H9 (cell line): ENCODE data around the gene DACT2. TPM values are rescaled to one million over a fixed set of nuclear protein-coding genes. Genes with fewer than 3 reads are reported as not detected.

Source experiments
- DNase-seq: peaks from one replicate; pipeline ENCODE4 v3.0.0-alpha.2; 2017
- H2AFZ ChIP-seq: one replicate; pipeline ENCODE4 v1.6.1; 2013; ENCODE audit warnings: mild to moderate bottlenecking, low read length, control low read depth, moderate library complexity
- H2AK5ac ChIP-seq: 2 replicates; pipeline ENCODE4 v1.6.1; 2013; ENCODE audit warnings: low read length, control low read depth, mixed read lengths; ENCODE audit not compliant: insufficient read length
- H2BK120ac ChIP-seq: one replicate; pipeline ENCODE4 v1.6.1; 2013; ENCODE audit warnings: low read depth, mild to moderate bottlenecking, low read length, control low read depth, inconsistent platforms; ENCODE audit not compliant: poor library complexity, severe bottlenecking
- H2BK12ac ChIP-seq: 2 replicates; pipeline ENCODE4 v1.6.1; 2013; ENCODE audit warnings: low read length, control low read depth, mixed read lengths, low read depth; ENCODE audit not compliant: insufficient read length
- H2BK15ac ChIP-seq: 2 replicates; pipeline ENCODE4 v1.6.1; 2013; ENCODE audit warnings: low read depth, low read length, control low read depth
- H2BK20ac ChIP-seq: one replicate; pipeline ENCODE4 v1.6.1; 2013; ENCODE audit warnings: low read depth, mild to moderate bottlenecking, low read length, control low read depth, inconsistent platforms; ENCODE audit not compliant: poor library complexity, severe bottlenecking
- H2BK5ac ChIP-seq: 2 replicates; pipeline ENCODE4 v1.6.1; 2013; ENCODE audit warnings: low read length, control low read depth, mixed read lengths; ENCODE audit not compliant: insufficient read length
- H3K14ac ChIP-seq: 2 replicates; pipeline ENCODE4 v1.6.1; 2013; ENCODE audit warnings: low read length, control low read depth; ENCODE audit not compliant: insufficient read depth
- H3K18ac ChIP-seq: 2 replicates; pipeline ENCODE4 v1.6.1; 2013; ENCODE audit warnings: low read depth, mild to moderate bottlenecking, mixed read lengths, low read length, control low read depth; ENCODE audit not compliant: insufficient read length
- H3K23ac ChIP-seq: 2 replicates; pipeline ENCODE4 v1.6.1; 2013; ENCODE audit warnings: low read length, control low read depth, mixed read lengths, low read depth; ENCODE audit not compliant: insufficient read length
- H3K23me2 ChIP-seq: 2 replicates; pipeline ENCODE4 v1.6.1; 2013; ENCODE audit warnings: low read depth, mild to moderate bottlenecking, mixed read lengths, low read length, control low read depth; ENCODE audit not compliant: insufficient read length, poor library complexity, severe bottlenecking
- H3K27ac ChIP-seq: 2 replicates; pipeline ENCODE4 v1.5.1; 2013; ENCODE audit warnings: low read length, control low read depth, mixed read lengths, low read depth; ENCODE audit not compliant: insufficient read length
- H3K27me3 ChIP-seq: 2 replicates; pipeline ENCODE4 v1.6.1; 2013; ENCODE audit warnings: low read length, control low read depth, inconsistent platforms; ENCODE audit not compliant: insufficient read depth
- H3K4ac ChIP-seq: 2 replicates; pipeline ENCODE4 v1.6.1; 2013; ENCODE audit warnings: low read depth, mild to moderate bottlenecking, control low read depth, inconsistent platforms, low read length, moderate library complexity
- H3K4me1 ChIP-seq: 2 replicates; pipeline ENCODE4 v1.6.1; 2013; ENCODE audit warnings: low read length, control low read depth, inconsistent platforms; ENCODE audit not compliant: insufficient read depth
- H3K4me2 ChIP-seq: 2 replicates; pipeline ENCODE4 v1.6.1; 2013; ENCODE audit warnings: low read length, control low read depth, mixed read lengths; ENCODE audit not compliant: insufficient read length, insufficient read depth
- H3K56ac ChIP-seq: 2 replicates; pipeline ENCODE4 v1.6.1; 2013; ENCODE audit warnings: low read depth, mild to moderate bottlenecking, mixed read lengths, low read length, control low read depth; ENCODE audit not compliant: insufficient read length
- H3K79me1 ChIP-seq: 2 replicates; pipeline ENCODE4 v1.6.1; 2013; ENCODE audit warnings: low read depth, mild to moderate bottlenecking, moderate library complexity, low read length, control low read depth, inconsistent platforms; ENCODE audit not compliant: insufficient read depth, poor library complexity, severe bottlenecking
- H3K79me2 ChIP-seq: 2 replicates; pipeline ENCODE4 v1.6.1; 2013; ENCODE audit warnings: low read length, control low read depth, inconsistent platforms; ENCODE audit not compliant: insufficient read depth
- H3K9ac ChIP-seq: 2 replicates; pipeline ENCODE4 v1.6.1; 2013; ENCODE audit warnings: low read length, control low read depth, mixed read lengths; ENCODE audit not compliant: insufficient read length; ENCODE audit errors: extremely low read depth
- H3K9me3 ChIP-seq: one replicate; pipeline ENCODE4 v1.6.1; 2013; ENCODE audit warnings: low read depth, low read length, inconsistent platforms; ENCODE audit not compliant: control insufficient read depth
- H3T11ph ChIP-seq: one replicate; pipeline ENCODE4 v1.6.1; 2013; ENCODE audit warnings: mild to moderate bottlenecking, low read length, control low read depth, inconsistent platforms
- H4K20me1 ChIP-seq: one replicate; pipeline ENCODE4 v1.6.1; 2013; ENCODE audit not compliant: control insufficient read depth, insufficient read length, insufficient read depth
- H4K5ac ChIP-seq: 2 replicates; pipeline ENCODE4 v1.6.1; 2013; ENCODE audit warnings: low read depth, mild to moderate bottlenecking, mixed read lengths, low read length, control low read depth; ENCODE audit not compliant: insufficient read length
- H4K8ac ChIP-seq: replicated peaks from 2 replicates; pipeline ENCODE4 v1.6.1; 2013; ENCODE audit warnings: low read length, control low read depth, mixed read lengths, low read depth; ENCODE audit not compliant: insufficient read length
- H4K91ac ChIP-seq: 2 replicates; pipeline ENCODE4 v1.6.1; 2013; ENCODE audit warnings: low read depth, mild to moderate bottlenecking, moderate library complexity, mixed read lengths, low read length, control low read depth; ENCODE audit not compliant: insufficient read length
- H3K27ac Mint-ChIP-seq, 3 experiments: 2 replicates in 2 of 3; 3 replicates in 1 of 3; pipeline ENCODE4 v1.8.0; 2020 to 2021; ENCODE audit warnings: mixed read lengths in 3 of 3, mild to moderate bottlenecking in 1 of 3, moderate library complexity in 1 of 3
- H3K27me3 Mint-ChIP-seq: 2 replicates; pipeline ENCODE4 v1.8.0; 2021; ENCODE audit warnings: low read depth, mild to moderate bottlenecking, moderate library complexity, mixed read lengths
- H3K36me3 Mint-ChIP-seq, 3 experiments: 2 replicates in 2 of 3; 3 replicates in 1 of 3; pipeline ENCODE4 v1.8.0; 2020 to 2021; ENCODE audit warnings: low read depth in 3 of 3, mixed read lengths in 3 of 3; ENCODE audit not compliant: insufficient read depth in 1 of 3
- H3K4me1 Mint-ChIP-seq, 2 experiments: 2 replicates each; pipeline ENCODE4 v1.8.0; 2020; ENCODE audit warnings: mixed read lengths in 2 of 2
- H3K4me3 Mint-ChIP-seq, 2 experiments: 2 replicates in 1 of 2; 3 replicates in 1 of 2; pipeline ENCODE4 v1.8.0; 2020 to 2021; ENCODE audit warnings: mild to moderate bottlenecking in 2 of 2, mixed read lengths in 2 of 2, moderate library complexity in 1 of 2
- H3K9me3 Mint-ChIP-seq, 2 experiments: 2 replicates in 1 of 2; 3 replicates in 1 of 2; pipeline ENCODE4 v1.8.0; 2020; ENCODE audit warnings: mild to moderate bottlenecking in 2 of 2, mixed read lengths in 2 of 2, moderate library complexity in 1 of 2
- WGBS: extraction: QIAGEN DNeasy Blood & Tissue Kit; methylation state at CpG from one replicate; pipeline ENCODE4 v1.1.7; 2013; ENCODE audit warnings: missing lambda C conversion rate, low lambda C conversion rate, mixed read lengths; ENCODE audit not compliant: insufficient read length; ENCODE audit errors: extremely low coverage; 5-methylcytosine and 5-hydroxymethylcytosine counted together
- total RNA-seq: library from RNA; stranded (reverse); gene quantifications from 2 replicates; pipeline ENCODE4 v1.2.1, GENCODE V29; 2021
- TF ChIP-seq, protein P1 (sequence below): fragments of 200-600 bp; sonication (generic); conservative IDR thresholded peaks from 3 replicates; pipeline ENCODE4 v1.8.0; 2021; ENCODE audit warnings: antibody characterized with exemption, mild to moderate bottlenecking

DACT2 gene
- total RNA-seq, 1 experiment from 2014 or later, result 1.8 TPM

GRCh38 chr6:168275168-168275567 is 44.4 kb downstream of the DACT2 start:
- Histone ChIP-seq H3K56ac (no peak overlapping the region), H3K79me2 (no peaks in the 10 kb centered on the region), H4K8ac (no peak overlapping the region), H2BK20ac (no peak overlapping the region), H4K91ac (no peak overlapping the region), H3K4ac (no peak overlapping the region), H3K23me2 (no peaks in the 10 kb centered on the region), H3K4me2 (no peak overlapping the region), H2AK5ac (no peak overlapping the region), H3K27ac (no peak overlapping the region), H2BK120ac (no peak overlapping the region), H2AFZ (no peak overlapping the region), H3K23ac (no peak overlapping the region), H3K9me3 (no peaks in the 10 kb centered on the region), H3T11ph (no peak overlapping the region), H3K27me3 (no peaks in the 10 kb centered on the region), H2BK15ac (no peak overlapping the region), H3K9ac (no peak overlapping the region), H3K14ac (no peak overlapping the region), H2BK5ac (no peak overlapping the region), H3K79me1 (no peaks in the 10 kb centered on the region), H3K4me1 (no peaks in the 10 kb centered on the region; the same call in 1 of the 2 replicates), H3K18ac (no peak overlapping the region), H4K5ac (no peak overlapping the region), H2BK12ac (no peak overlapping the region), H4K20me1 (no peaks in the 10 kb centered on the region)
- Mint-ChIP-seq H3K9me3 (no peaks in the 10 kb centered on the region), H3K4me1 (peaks cover 38 to 51% of the 10 kb centered on the region in 2 experiments), H3K27me3 (peaks cover 21% of the 10 kb centered on the region), H3K4me3 (no peak overlapping the region), H3K27ac (no peak overlapping the region), H3K36me3 (no peaks in the 10 kb centered on the region; a peak in 1 of 7 replicates)
- TF ChIP-seq, protein P1, sequence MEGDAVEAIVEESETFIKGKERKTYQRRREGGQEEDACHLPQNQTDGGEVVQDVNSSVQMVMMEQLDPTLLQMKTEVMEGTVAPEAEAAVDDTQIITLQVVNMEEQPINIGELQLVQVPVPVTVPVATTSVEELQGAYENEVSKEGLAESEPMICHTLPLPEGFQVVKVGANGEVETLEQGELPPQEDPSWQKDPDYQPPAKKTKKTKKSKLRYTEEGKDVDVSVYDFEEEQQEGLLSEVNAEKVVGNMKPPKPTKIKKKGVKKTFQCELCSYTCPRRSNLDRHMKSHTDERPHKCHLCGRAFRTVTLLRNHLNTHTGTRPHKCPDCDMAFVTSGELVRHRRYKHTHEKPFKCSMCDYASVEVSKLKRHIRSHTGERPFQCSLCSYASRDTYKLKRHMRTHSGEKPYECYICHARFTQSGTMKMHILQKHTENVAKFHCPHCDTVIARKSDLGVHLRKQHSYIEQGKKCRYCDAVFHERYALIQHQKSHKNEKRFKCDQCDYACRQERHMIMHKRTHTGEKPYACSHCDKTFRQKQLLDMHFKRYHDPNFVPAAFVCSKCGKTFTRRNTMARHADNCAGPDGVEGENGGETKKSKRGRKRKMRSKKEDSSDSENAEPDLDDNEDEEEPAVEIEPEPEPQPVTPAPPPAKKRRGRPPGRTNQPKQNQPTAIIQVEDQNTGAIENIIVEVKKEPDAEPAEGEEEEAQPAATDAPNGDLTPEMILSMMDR, result no peak
- WGBS, result no CpG with 5 or more reads among the region's 12 CpGs
- DNase-seq, result no peak
